IPS-18c (cell line): ENCODE data around the gene PCGF5.
"Not testable (repeated sequence)": the region's sequence is repeated elsewhere in the genome, so short reads cannot be mapped to it uniquely, and the experiment has no call there.

Experiments
- H3K4me3 ChIP-seq: 2 replicates; pipeline ENCODE4 v1.7.0; 2013; ENCODE audit warnings: low read depth, mild to moderate bottlenecking, low read length, moderate library complexity; ENCODE audit not compliant: insufficient read depth
- H3K9me3 ChIP-seq: one replicate; pipeline ENCODE4 v1.6.1; 2013; ENCODE audit warnings: mild to moderate bottlenecking, low read length, moderate library complexity; ENCODE audit not compliant: control insufficient read depth, insufficient read depth

The PCGF5 gene

DNA sequence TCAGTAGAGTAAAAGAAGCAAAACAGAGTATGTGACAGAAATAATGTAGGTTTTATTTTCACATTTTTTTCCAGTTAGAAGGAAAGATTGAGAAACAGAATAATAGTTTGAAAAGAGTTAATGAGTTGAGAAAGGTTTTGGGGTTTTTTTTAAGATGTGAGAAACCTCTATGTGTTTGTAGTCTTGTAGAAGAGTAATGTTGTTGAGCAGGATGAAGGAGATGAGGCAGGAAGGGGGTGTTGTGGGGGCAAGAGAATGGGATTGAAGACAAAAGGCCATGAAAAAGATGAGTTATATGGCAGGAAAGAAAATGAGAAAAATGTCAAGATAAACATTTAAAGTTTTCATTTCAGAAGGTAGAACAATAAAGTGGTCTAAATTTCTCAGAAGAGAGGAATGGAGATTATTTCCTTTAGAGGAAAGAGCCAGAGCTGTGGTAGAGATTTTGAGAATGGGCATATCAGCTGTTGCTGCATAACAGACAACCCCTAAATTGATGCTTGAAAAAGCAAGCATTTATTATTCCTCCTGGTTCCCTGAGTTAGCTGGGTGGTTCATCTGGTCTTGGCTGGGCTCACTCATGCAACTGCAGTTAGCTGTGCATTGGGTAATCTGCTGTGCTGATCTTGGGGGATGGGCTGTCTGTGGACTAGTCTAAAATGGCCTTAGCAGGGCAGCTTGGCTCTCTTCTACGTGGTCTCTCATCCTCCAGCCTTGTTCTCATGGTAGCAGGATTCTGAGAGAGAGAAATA is 27.1 kb downstream of the PCGF5 start:
- Histone ChIP-seq H3K9me3 (no peaks in the 10 kb centered on the region), H3K4me3 (no peak overlapping the region)

DNA sequence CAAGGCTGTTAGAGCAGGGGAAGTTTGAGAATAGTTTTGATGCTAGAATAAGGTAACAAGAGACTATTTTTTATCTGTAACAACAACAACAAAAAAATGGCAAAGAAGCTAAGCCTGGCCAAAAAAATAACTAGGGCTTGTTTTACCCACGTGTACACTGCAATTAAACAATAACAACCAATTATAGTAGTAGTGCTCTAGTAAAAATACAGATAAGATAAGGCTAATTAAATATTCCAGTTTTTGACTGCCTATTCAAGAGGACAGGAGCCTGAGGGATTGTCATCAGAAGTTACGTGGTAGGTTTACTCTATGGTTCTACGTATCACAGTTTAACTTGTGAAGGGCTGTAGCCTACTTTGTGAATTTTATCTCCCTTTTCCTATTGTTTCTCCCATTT is 29.2 kb downstream of the PCGF5 start:
- H3K9me3 ChIP-seq = no peaks in the 10 kb centered on the region
- no peak overlapping the region for H3K4me3 ChIP-seq

DNA sequence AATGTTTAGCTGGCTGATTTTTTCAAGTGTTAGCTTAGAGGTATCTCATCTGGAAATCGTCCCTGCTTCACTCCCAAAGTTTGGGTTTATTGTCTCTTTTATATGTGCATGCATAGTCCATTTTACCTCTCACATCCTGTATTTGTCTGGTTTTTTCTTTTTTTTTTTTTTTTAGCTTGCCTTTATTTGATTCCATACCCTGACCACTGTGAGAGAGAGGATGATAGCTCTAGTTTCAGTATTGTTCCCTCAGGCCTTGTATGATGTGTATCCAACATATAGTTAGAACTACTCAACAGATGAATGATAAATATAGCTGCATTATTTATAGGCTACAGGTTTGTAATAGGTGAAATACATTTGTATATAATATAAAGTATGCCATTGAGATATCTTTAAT is 29.9 kb downstream of the PCGF5 start:
- H3K4me3 ChIP-seq = no peak overlapping the region
- H3K9me3 ChIP-seq = no peaks in the 10 kb centered on the region

DNA sequence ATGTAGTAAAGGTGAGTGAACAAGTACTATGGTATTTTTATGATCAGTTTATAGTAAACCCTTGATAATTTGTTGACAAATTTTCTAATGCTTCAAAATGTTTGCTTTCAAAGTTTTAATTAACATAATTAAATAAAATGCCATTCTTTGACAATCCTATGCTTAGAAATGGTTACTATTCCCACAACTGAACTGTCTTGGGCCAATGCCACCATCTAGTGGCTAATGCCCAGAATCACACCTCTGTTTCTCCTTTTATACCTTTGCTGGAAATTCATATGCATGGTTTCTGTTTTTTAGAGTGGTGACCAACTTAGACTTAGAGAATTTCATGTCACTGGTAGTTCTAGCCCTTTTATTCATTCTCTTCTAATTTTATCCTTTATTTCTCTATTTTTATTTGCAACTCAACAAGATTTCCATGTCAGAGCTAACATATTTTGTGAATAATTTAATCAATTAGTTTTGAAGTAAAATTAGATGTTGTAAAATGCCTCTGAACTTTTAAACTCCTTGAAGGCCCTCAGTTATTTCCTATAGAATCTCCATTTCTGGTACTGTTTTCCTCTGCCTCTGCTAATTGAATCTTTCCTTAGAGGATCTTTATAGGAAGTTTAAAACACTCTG is 31.1 kb downstream of the PCGF5 start:
- Histone ChIP-seq H3K9me3 (no peaks in the 10 kb centered on the region), H3K4me3 (no peak overlapping the region)

GRCh38 chr10:91253300-91253699 is 32.8 kb downstream of the PCGF5 start:
- Histone ChIP-seq H3K9me3 (no peaks in the 10 kb centered on the region), H3K4me3 (no peak overlapping the region)

DNA sequence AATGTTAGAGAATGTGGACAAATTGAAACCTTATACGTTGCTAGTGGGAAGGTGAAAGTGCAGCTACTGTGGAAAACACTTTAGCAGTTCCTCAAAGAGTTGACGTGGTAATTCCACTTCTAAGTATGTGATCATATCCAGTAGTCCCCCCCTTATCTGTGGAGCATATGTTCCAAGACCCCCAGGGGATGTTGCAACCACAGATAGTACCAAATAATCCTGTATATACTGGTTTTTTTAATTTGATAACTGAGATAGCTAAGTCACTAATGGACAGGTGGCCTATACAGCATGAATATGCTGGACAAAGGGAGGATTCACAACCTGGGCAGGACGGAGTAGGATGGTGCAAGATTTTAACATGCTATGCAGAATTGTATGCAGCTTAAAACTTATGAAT is 36.8 kb downstream of the PCGF5 start:
- no peak overlapping the region for H3K4me3 ChIP-seq
- no peaks in the 10 kb centered on the region for H3K9me3 ChIP-seq

- H3K9me3 ChIP-seq, H3K4me3 ChIP-seq: not testable (repeated sequence)
Measured at GRCh38 chr10:91260417-91260816, 40.0 kb downstream of the PCGF5 start.

- Histone ChIP-seq H3K4me3 (no peak overlapping the region), H3K9me3 (no peaks in the 10 kb centered on the region)
Measured at GRCh38 chr10:91271886-91272285, 51.4 kb downstream of the PCGF5 start.

- H3K4me3 ChIP-seq = no peak overlapping the region
- no peaks in the 10 kb centered on the region for H3K9me3 ChIP-seq
Measured at GRCh38 chr10:91284486-91285090, 64.1 kb downstream of the PCGF5 start.

DNA sequence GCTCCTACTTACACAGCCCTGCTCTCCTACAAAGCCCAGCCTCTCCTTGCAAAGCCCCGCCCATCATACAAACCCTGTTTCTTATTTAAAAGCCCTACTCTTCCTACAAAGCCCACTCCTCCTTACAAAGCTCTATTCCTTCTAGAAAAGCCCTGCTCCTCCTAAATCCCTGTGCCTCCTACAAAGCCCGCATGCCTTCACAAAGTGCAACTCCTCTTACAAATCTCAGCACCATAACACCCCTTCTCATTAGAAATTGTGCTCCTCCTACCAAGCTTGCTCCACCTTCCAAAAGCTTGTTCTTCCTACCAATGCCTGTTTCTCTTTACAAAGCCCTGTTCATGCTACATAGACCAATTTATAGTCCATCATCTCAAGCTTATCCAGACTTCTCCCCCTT is 66.1 kb downstream of the PCGF5 start:
- H3K4me3 ChIP-seq = no peak overlapping the region
- no peaks in the 10 kb centered on the region for H3K9me3 ChIP-seq

GRCh38 chr10:91287276-91287675 is 66.8 kb downstream of the PCGF5 start:
- Histone ChIP-seq H3K4me3 (no peak overlapping the region), H3K9me3 (no peaks in the 10 kb centered on the region)

GRCh38 chr10:91287912-91288311 is 67.4 kb downstream of the PCGF5 start:
- no peaks in the 10 kb centered on the region for H3K9me3 ChIP-seq

DNA sequence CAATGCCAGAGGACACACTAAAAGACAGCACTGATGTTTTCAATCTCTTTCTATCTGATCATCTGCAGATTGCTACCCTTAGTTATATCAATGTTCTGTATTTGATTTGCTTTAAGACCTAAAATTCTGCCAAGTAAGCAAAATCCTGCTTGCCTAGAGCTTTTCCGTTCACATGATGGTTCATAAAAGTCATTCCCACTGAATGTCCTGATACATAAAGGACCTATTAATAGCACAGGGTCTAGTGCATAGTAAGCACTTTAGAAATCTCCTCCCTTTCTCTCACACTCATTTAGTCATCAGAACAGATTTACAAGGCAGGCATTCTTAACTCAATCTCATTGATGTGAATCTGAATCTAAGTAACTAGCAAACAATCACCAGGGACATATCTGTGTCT is 68.8 kb downstream of the PCGF5 start:
- no peak overlapping the region for H3K4me3 ChIP-seq
- no peaks in the 10 kb centered on the region for H3K9me3 ChIP-seq

More at GRCh38 chr10:91287912-91288311, 67.4 kb downstream of the PCGF5 start:
- H3K4me3 ChIP-seq = no peak overlapping the region

DNA sequence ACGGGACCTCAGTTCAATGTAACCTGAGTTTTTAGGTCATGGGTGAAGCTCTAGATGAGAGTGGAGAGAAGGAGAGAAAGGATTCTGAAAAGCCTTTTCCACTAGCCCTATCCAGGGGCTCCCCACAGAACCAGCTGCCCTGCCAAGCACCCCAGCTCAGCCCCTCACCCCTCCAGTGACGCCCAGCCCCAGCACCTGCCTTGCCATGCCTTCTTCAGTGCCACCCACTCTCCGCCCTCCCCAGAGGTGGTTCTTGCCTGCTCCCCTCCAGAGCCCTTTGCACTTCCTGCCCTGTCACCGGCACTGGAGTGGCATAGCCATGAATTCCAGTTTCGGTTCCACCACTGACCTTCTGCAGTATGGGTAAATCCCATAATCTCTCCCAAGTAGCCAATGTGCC is 70.1 kb downstream of the PCGF5 start:
- Histone ChIP-seq H3K9me3 (no peaks in the 10 kb centered on the region), H3K4me3 (no peak overlapping the region)

GRCh38 chr10:91294134-91294906 is 73.9 kb downstream of the PCGF5 start:
- H3K9me3 ChIP-seq = no peaks in the 10 kb centered on the region
- no peak overlapping the region for H3K4me3 ChIP-seq

GRCh38 chr10:91295346-91295745 is 74.9 kb downstream of the PCGF5 start:
- Histone ChIP-seq H3K4me3 (no peak overlapping the region), H3K9me3 (peaks cover 3% of the 10 kb centered on the region)

GRCh38 chr10:91296471-91296870 is 76.0 kb downstream of the PCGF5 start:
- H3K9me3 ChIP-seq = peaks cover 3% of the 10 kb centered on the region
- H3K4me3 ChIP-seq = no peak overlapping the region
